Mucosa of rectum (tissue), 2 donors: ENCODE results near the gene BRINP3.

Experiments used
- H3K27ac ChIP-seq, 2 donors: one replicate each; pipeline ENCODE4 v1.7.0; 2013; ENCODE audit warnings: inconsistent platforms in 2 of 2, low read depth in 2 of 2, low read length in 2 of 2
- H3K27me3 ChIP-seq, 2 donors: one replicate each; pipeline ENCODE4 v1.7.0; 2013; ENCODE audit warnings: low read length in 2 of 2; ENCODE audit not compliant: control insufficient read depth in 2 of 2, insufficient read depth in 2 of 2
- H3K36me3 ChIP-seq, 2 donors: one replicate each; pipeline ENCODE4 v1.7.0; 2013; ENCODE audit warnings: low read length in 2 of 2; ENCODE audit not compliant: control insufficient read depth in 2 of 2, insufficient read depth in 2 of 2
- H3K4me1 ChIP-seq, 2 donors: one replicate each; pipeline ENCODE4 v1.7.0; 2013; ENCODE audit warnings: low read length in 2 of 2, mild to moderate bottlenecking in 1 of 2; ENCODE audit not compliant: control insufficient read depth in 2 of 2, insufficient read depth in 2 of 2
- H3K4me3 ChIP-seq, 2 donors: one replicate each; pipeline ENCODE4 v1.7.0; 2013; ENCODE audit warnings: low read length in 2 of 2
- H3K9ac ChIP-seq, 2 donors: one replicate each; pipeline ENCODE4 v1.7.0; 2013; ENCODE audit warnings: low read length in 2 of 2, low read depth in 1 of 2, mild to moderate bottlenecking in 1 of 2
- H3K9me3 ChIP-seq, 2 donors: one replicate each; pipeline ENCODE4 v1.7.0; 2013; ENCODE audit warnings: low read length in 2 of 2; ENCODE audit not compliant: control insufficient read depth in 2 of 2
- donor health status: healthy.
- donor health status: Normal muscosa, but diverticular disease.

BRINP3 gene

DNA sequence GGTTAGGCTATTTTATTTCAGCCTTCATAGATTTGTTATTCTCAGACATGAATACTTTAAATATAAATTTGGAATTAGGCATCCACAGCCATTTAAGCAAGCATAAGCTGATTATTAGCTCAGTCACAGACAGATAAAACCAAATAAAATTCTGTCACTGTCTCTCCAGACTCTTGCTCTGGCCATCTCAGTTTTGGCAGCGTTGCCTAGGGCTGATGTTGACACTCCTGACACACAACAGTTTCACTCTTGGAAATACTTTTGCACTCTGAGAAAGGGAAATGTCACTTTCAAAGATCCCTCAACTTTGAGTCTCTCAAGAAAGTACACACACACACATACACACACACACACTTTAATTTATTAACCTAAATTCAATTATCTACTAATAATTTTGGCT lies 372.7 kb downstream of the BRINP3 start:
- H3K4me1 ChIP-seq = no peaks in the 10 kb centered on the region
- H3K27me3 ChIP-seq = no peaks in the 10 kb centered on the region
- no peak overlapping the region for H3K27ac ChIP-seq
- no peaks in the 10 kb centered on the region for H3K36me3 ChIP-seq
- H3K4me3 ChIP-seq = no peak overlapping the region
- H3K9ac ChIP-seq = no peak overlapping the region
- H3K9me3 ChIP-seq = no peaks in the 10 kb centered on the region

DNA sequence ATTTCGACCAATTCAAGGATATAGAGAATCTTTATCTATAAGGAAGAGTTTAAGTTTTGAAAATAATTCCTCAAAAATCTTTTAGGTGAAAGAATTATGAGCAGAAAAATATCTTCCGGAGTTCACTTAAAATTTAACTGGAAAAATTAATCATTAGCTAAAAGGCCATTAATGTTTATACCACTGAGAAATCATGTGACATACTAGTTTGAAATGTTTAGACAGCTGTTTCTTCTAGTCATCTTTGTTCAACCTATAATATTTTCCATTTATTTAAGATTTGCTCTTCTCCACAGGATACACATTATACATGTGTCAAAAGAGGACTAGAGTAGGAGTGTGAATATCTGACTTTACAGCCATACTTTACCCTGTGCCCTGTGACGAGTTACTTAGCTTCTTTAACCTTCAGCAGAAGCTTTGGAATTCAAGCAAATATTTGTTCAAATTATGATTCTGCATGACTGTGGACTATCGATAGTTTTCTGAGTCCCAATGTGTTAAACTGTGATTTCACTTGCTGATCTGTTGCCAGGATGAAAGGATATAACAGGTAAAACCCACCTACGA lies 374.8 kb downstream of the BRINP3 start:
- Histone ChIP-seq H3K4me3 (no peak overlapping the region), H3K27ac (no peak overlapping the region), H3K9me3 (no peaks in the 10 kb centered on the region), H3K36me3 (peaks cover 0 to 3% of the 10 kb centered on the region in 2 donors), H3K9ac (no peak overlapping the region), H3K4me1 (no peaks in the 10 kb centered on the region), H3K27me3 (no peaks in the 10 kb centered on the region)

DNA sequence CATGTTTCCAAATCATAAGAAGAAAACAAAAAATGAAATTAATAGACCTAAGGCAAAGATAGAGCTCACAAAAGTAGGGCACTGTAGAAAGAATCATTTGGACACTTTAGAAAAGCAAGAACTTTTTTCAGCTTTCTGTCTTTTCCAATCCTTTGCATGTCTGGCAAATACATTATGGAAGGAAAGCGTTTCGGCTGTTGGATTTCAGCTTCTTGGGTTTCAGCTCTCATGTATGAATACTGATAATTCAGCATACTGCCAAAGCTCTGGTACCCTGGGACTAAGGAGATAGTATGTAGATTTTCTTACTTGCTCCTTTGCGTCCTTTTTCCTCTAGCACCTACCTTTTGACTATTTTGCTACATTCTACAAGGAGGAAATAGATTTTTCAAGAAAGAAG lies 375.9 kb downstream of the BRINP3 start:
- no peak overlapping the region for H3K9ac ChIP-seq
- H3K27ac ChIP-seq = no peak overlapping the region
- no peak overlapping the region for H3K4me3 ChIP-seq
- no peaks in the 10 kb centered on the region for H3K27me3 ChIP-seq
- no peaks in the 10 kb centered on the region for H3K4me1 ChIP-seq
- H3K9me3 ChIP-seq = no peaks in the 10 kb centered on the region
- peaks cover 0 to 3% of the 10 kb centered on the region in 2 donors for H3K36me3 ChIP-seq

DNA sequence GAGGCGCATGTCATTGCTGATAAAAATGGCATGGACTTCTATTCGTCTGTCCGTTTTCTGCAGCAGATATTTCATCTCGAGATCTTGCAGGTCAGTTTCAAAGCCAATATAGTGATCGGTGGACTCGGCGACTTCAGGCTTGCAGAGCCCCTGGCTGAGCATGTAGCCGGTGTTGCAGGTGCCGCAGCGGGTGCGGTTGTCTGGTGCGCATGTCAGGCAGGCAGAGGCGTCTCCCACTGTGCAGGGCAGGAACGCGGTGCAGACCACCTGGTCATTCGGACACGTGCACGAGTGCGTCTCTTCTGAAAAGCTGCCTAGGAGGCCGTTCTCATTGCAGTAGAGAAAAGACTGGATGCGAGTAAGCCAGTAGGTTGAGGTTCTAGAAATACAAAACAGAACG lies 378.9 kb downstream of the BRINP3 start:
- H3K4me3 ChIP-seq = no peak overlapping the region
- H3K9ac ChIP-seq = no peak overlapping the region
- no peaks in the 10 kb centered on the region for H3K27me3 ChIP-seq
- peaks cover 0 to 3% of the 10 kb centered on the region in 2 donors for H3K36me3 ChIP-seq
- no peaks in the 10 kb centered on the region for H3K4me1 ChIP-seq
- no peak overlapping the region for H3K27ac ChIP-seq
- no peaks in the 10 kb centered on the region for H3K9me3 ChIP-seq

DNA sequence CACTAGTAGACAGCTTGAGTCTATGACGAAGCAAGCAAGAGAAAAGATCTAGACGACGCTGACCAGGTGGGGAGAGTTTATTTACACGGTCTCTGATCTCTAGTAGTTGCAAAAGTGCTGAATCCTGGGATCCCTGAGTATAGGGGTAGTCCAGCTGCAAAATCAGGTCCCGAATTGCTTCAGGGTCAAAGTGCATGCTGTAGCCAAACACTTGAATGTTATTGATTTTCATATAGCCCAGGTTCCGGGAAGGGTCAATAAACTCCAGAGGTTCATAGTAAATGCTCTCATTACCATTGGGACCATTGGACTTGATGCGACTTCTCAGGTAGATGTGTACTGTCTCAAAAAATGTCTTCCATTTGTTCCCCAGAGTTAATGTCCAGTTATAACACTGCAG lies 379.6 kb downstream of the BRINP3 start:
- Histone ChIP-seq H3K4me3 (no peak overlapping the region), H3K27me3 (no peaks in the 10 kb centered on the region), H3K27ac (no peak overlapping the region), H3K36me3 (peaks cover 0 to 3% of the 10 kb centered on the region in 2 donors), H3K4me1 (no peaks in the 10 kb centered on the region), H3K9me3 (no peaks in the 10 kb centered on the region), H3K9ac (no peak overlapping the region)

DNA sequence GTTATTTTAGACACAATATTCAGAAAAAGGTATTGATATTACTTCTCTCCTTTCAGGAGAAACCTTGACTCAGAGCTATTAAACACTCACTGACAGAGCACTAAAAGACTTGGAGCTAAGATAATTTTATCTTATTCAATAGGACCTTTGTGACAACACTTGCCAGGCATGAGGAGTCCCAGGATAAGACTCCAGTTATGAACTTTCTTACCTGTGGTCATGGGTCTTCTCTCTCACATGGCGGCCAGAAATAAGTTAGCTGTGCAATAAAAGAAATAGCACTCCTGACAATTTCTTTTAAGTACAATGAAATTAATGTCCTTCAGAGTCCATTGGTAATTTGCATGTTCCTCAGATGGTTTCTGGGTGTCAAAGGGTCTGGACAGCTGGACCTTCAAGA lies 382.1 kb downstream of the BRINP3 start:
- Histone ChIP-seq H3K27me3 (no peaks in the 10 kb centered on the region), H3K9me3 (no peaks in the 10 kb centered on the region), H3K4me1 (no peaks in the 10 kb centered on the region), H3K9ac (no peak overlapping the region), H3K4me3 (no peak overlapping the region), H3K36me3 (peaks cover 0 to 3% of the 10 kb centered on the region in 2 donors), H3K27ac (no peak overlapping the region)

DNA sequence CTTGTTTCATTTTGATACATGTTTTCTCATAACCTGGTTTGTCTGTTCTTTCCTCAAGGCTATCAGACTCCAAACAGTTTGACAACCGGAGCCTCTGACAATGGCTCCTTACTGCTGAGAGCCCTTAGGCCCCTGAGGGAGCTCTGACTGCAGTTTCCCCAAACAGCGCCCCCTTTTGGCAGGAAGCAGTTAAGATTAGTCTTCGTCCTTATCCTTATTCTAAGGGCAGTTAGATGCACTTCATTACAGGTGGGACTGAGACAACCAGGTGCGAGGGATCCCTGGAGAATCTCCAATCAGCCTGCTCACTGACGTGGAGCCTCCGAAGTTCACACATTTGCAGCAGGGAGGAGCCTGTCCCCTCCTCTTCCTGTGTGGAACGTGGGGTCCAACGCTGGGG lies 393.1 kb downstream of the BRINP3 start:
- no peak overlapping the region for H3K4me3 ChIP-seq
- H3K9me3 ChIP-seq = no peaks in the 10 kb centered on the region
- H3K27ac ChIP-seq = no peak overlapping the region
- H3K9ac ChIP-seq = no peak overlapping the region
- H3K4me1 ChIP-seq = no peaks in the 10 kb centered on the region
- no peaks in the 10 kb centered on the region for H3K36me3 ChIP-seq
- H3K27me3 ChIP-seq = no peaks in the 10 kb centered on the region

DNA sequence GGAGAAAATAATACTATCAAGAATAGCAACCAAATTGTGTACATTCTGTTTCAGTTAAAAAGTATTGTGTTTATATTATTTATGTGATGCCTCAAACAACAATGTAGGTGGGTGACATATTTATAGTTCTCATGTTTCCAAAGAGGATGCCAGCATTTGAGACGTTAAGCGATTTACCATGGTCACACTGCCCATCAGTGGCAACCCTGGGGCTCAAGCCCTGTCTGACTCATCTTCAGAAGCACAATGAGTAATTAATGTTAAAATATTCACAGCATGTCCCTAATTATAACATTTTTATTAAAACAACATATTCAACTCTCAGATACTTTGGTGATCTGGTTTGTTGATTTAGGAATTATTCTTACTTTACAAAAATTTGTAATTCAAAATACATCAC lies 409.4 kb downstream of the BRINP3 start:
- Histone ChIP-seq H3K4me3 (no peak overlapping the region), H3K9me3 (no peaks in the 10 kb centered on the region), H3K4me1 (no peaks in the 10 kb centered on the region), H3K9ac (no peak overlapping the region), H3K27me3 (no peaks in the 10 kb centered on the region), H3K36me3 (no peaks in the 10 kb centered on the region), H3K27ac (no peak overlapping the region)

DNA sequence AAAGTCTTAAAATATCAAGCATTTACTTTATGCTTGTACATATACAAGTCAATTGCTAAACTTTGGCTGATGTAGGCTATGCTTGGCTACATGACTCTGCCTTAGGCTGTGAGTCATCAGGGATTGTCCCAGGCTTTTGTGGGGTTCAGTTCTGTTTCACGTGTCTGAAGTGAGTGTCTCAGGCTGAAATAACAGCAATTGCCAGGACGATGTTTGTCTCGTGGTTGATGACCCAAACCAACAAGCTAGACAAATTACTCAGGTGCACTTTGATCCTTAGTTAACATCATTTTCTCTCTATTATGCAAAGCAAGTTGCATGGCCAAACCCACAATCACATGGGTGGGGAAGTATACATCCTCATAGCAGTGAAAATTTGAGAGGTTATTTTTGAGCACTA lies 410.1 kb downstream of the BRINP3 start:
- Histone ChIP-seq H3K9ac (no peak overlapping the region), H3K4me3 (no peak overlapping the region), H3K27ac (no peak overlapping the region), H3K27me3 (no peaks in the 10 kb centered on the region), H3K4me1 (no peaks in the 10 kb centered on the region), H3K36me3 (no peaks in the 10 kb centered on the region), H3K9me3 (no peaks in the 10 kb centered on the region)

DNA sequence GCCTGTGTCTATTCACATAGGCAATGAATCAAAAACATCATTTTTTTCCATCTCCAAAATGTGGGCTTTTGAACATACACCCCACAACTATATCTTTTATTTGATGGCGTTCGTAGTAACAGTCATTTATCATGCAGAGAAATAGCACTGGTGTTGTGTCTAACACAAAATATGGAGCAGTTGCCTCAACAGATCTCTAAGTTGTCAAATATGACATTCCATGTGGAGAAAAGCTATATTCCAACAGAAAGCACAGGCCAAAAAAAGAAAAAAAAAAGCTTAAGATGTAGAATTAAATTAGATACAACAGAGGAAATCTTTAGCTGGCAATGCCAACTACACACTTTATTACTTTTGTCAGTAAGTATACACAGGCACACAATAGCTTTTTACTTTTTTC lies 411.7 kb downstream of the BRINP3 start:
- Histone ChIP-seq H3K4me3 (no peak overlapping the region), H3K4me1 (no peaks in the 10 kb centered on the region), H3K27ac (no peak overlapping the region), H3K9ac (no peak overlapping the region), H3K36me3 (no peaks in the 10 kb centered on the region), H3K27me3 (no peaks in the 10 kb centered on the region), H3K9me3 (no peaks in the 10 kb centered on the region)

DNA sequence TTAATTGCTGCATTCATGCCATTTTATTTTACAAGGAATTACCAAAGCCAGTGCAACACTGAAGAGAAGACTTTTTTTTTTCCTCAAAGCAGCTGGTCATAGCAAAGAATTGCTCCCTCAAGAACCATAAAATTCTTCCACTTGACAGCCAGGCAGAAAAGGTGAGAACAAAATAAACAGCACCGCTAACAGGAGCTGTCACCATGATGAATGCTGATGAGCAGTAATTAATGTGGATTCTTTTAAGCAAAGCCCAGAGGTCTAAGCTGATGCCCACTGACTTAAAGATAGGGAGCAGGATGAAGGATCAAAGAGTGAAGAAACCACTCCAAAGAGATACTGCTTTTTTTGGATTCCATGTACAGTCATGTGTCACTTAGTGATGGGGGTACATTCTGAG lies 428.4 kb downstream of the BRINP3 start:
- H3K27ac ChIP-seq = no peak overlapping the region
- H3K9me3 ChIP-seq = no peaks in the 10 kb centered on the region
- no peaks in the 10 kb centered on the region for H3K36me3 ChIP-seq
- H3K4me3 ChIP-seq = no peak overlapping the region
- no peaks in the 10 kb centered on the region for H3K4me1 ChIP-seq
- H3K9ac ChIP-seq = no peak overlapping the region
- no peaks in the 10 kb centered on the region for H3K27me3 ChIP-seq
